NB4 (cell line): ENCODE measurements around the gene CD82.

Experiments
- POLR2A ChIP-seq: IDR thresholded peaks from 2 replicates; pipeline ENCODE4 v1.6.1; 2011; ENCODE audit warnings: mild to moderate bottlenecking; ENCODE audit not compliant: insufficient read length; ENCODE audit errors: extremely low read depth
- TF ChIP-seq, protein P1 (sequence below): IDR thresholded peaks from one replicate; pipeline ENCODE4 v1.5.1; 2012; ENCODE audit warnings: low read depth, low read length
- TF ChIP-seq, protein P2 (sequence below): IDR thresholded peaks from 2 replicates; pipeline ENCODE4 v1.6.1; 2011; ENCODE audit warnings: low read depth, low read length

DNA sequence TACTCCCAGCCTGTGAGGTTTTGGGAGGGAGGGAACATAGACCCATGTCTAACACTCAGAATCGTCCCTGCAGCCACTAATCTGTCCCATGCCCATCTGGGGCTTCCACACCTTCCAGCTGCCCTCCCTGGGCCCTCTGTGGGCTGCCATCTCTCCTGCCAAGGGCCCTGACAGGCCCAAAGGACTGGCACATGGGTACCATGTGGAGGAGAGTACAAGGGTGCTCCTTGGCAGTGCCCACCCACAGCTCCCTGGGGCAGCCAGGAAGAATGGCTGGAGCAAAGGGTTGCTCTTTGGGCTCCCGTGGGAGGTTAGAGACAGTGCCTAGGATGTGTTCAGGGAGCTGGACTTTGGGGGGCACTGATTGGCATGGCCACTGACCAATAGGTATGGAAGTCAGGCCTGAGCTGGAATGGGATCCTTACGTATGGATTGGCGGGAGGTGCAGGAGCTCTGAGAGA is 56.8 kb downstream of the CD82 start:
- TF ChIP-seq, protein P1, sequence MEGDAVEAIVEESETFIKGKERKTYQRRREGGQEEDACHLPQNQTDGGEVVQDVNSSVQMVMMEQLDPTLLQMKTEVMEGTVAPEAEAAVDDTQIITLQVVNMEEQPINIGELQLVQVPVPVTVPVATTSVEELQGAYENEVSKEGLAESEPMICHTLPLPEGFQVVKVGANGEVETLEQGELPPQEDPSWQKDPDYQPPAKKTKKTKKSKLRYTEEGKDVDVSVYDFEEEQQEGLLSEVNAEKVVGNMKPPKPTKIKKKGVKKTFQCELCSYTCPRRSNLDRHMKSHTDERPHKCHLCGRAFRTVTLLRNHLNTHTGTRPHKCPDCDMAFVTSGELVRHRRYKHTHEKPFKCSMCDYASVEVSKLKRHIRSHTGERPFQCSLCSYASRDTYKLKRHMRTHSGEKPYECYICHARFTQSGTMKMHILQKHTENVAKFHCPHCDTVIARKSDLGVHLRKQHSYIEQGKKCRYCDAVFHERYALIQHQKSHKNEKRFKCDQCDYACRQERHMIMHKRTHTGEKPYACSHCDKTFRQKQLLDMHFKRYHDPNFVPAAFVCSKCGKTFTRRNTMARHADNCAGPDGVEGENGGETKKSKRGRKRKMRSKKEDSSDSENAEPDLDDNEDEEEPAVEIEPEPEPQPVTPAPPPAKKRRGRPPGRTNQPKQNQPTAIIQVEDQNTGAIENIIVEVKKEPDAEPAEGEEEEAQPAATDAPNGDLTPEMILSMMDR, result no peak
- no peak for TF ChIP-seq POLR2A
- TF ChIP-seq, protein P2, sequence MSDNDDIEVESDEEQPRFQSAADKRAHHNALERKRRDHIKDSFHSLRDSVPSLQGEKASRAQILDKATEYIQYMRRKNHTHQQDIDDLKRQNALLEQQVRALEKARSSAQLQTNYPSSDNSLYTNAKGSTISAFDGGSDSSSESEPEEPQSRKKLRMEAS, result no peak
